ENCODE measurements around the gene PHACTR1.
"Not testable (repeated sequence)": the region's sequence is repeated elsewhere in the genome, so short reads cannot be mapped to it uniquely, and the experiment has no call there.

The PHACTR1 gene

DNA sequence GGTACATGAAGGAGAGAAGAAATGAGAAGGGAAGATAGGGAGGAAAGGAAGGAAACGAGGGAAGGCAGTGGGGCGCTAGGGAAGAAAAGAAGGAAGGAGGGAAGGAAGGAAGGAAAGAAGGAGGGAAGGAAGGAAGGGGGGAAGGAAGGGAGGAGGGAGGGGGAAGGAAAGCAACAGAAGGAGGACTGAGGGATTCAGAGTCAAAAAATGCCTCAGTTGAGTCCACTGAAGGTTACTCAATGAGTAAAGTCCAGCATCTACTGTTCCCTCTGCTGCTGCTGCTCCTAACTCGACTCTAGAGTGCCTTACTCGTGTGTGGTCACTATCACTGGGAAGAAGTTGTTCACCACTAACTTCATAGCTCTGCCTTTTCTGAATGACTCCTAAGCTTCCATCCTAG, 33.8 kb downstream of the PHACTR1 start:
- no peak for DNase-seq

DNA sequence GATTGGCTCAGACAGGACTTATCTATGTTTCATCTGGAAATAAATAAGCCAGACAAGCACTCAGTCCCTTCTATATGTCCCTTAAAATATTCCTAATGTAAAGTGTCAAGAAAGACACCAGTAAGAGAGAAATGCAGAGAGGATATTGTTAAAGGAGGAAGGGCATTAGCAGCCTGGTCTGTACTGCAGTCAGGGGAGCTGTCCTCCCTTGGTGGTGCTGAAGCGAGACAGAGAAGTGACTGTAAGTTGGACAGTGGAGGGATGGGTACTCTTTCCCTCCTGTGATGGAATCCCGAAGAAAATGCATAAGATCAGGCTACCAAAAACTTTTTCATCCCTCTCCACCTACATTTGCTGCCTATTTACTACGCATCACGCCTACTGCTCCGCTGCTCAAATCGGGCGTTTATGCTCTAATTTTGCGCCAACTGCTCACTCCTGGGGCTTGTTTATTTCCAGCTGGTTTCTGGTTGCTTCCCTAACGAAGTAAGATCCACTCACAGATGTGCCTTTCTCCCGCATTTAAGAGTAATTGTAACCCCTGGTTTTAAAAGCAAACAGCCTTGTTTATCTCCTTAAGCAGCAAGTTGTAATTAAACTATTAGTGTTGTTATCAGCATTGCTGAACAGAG, 35.2 kb downstream of the PHACTR1 start:
- DNase-seq = peak in 1 of 6 experiments; percentile 6

DNA sequence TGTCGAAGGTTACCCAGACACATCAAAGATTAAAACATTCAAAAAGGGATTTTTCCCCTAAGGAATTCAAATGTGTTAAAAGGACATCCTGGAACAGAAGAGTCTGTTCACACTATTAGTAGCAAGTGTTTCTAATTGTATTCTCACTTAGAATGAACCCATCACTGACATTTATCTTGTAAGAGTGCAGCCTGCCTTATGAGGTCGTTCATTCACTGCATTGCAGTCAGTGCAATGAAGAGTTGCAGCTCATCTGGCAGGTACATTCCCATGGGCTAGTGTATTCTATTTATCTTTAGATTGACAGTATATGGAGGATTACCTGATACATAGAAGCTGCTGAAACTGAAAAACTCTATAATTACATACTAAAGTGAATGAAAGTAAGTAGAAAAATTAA, 36.5 kb downstream of the PHACTR1 start:
- no peak for DNase-seq

DNA sequence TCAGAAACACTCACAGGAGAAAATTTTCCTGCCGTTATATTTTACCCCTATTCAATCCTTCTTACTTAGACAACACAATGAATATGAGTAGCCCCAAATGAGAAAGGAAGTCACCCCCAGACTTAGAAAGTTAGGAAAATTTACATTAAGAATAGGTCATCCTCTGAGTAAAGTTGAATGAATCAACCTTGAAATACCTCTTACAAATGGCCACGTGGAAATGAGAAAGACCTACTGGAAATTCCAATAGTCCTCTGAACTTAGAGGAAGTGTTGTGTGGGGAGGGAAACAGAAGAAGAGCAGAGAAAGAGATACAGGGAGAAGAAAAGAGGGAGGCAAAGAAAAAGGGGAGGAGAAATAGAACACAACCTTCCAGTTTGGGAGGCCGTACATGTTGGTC, 43.7 kb downstream of the PHACTR1 start:
- no peak for DNase-seq

DNA sequence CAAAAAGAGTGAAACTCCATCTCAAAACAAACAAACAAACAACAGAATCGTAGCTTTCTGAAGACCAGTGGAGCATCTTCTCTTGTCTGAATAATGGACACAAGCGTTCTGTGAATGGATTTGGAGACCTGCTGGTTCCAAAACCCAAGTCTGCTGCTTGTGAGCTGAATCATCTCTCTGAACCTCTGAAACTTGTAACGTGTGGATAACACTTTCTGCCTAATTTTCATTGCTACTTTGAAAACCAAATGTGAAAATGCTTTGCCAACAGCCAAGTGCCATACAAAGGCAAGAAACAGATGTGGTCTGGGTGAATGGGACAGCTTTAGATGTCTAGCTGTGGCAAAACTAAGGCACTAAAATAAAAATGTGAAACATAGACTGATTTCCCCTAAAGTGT, 44.3 kb downstream of the PHACTR1 start:
- no peak for DNase-seq

DNA sequence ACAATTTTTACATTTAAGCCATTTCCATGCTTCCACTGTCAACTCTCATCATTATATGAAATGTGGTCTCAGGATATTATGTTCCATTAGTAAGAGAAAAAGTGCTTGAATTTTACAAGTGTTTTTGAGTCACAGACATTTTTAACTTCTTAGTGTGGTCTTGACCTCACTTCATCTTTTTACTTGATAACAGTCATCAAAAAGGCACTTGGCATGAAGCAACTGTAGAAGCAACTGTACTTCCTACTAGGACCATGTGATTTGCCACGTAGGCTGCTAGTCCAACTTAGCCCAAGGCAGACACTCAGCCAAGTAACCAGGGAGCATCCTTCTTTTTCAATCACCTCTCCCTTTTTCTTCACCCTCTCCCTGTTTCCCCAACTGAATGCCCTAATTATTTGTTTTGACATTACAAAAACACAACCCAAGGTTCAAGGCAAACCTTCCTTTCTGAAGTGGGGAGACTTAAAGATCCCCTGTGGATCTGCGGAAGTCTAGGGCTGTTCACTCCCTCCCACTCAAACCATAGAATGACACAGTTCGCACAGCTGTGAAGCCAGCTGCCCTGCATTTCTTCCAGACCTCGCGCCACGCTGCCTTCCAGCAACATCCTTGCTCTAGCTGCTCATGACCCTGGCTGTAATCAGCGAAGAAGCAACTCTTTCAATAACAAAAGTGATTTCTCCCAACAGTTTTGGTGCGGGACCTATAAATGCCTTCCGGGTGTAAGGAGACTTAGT, 45.0 kb downstream of the PHACTR1 start:
- no peak for DNase-seq

DNA sequence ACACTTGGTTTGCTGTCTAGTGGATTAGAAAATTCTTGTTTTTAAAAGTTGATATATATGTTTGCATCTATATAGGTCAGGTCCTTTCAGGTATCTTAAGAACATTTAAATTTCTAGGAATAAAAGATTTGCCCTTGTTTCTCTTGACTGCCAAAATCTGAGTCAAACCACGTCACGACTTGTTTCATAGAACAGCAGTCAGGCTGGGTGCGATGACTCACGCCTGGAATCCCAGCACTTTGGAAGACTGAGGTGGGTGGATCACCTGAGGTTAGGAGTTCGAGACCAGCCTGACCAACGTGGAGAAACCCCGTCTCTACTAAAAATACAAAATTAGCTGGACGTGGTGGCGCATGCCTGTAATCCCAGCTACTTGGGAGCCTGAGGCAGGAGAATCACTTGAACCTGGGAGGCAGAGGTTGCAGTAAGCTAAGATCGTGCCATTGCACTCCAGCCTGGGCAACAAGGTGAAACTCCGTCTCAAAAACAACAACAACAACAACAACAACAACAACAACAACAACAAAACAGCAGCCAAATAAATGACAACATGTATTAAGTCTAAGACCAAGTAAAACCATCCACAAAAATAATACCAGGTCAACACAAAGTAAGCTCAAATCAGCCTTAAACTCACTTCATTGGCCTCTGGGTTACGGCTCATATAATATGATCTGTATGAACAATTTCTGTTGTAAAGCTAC, 46.3 kb downstream of the PHACTR1 start:
- DNase-seq = not testable (repeated sequence)

DNA sequence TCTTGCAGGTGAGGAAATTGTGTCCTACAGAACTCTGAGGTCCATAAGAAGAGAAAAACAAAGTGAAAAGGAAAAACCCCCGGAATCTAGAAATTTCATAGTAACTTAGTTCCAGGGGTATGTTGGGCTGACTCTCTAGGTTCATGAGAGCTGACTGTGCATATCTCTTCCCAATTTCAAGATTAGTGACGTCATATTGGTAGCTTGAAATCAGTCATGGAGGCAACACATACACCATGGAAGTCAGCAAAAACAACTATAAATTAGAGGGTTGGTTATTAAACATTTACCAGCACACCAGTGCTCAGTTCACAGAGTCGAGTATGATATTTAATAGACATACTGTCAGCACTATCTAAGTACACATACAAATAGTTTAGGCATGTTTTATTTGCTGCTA, 49.8 kb downstream of the PHACTR1 start:
- DNase-seq = no peak

DNA sequence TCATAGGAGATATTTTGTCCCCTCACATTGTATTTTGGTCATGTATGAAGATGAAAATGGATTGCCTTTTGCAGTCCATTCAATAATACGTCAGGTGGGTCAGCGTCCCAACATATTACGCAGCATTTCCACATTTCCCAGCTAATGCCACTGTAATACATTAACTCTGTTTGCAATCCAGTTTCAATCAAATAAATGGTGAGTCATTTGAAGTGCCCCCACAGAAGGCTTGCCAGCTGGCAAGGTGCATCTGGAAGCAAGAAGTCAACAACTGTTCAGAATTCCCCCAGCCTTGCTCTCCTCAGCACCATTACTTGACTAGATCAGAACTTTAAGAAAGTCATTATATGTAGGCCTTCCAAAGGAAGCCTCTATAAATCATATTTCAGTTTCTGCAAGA, 50.4 kb downstream of the PHACTR1 start:
- no peak for DNase-seq

DNA sequence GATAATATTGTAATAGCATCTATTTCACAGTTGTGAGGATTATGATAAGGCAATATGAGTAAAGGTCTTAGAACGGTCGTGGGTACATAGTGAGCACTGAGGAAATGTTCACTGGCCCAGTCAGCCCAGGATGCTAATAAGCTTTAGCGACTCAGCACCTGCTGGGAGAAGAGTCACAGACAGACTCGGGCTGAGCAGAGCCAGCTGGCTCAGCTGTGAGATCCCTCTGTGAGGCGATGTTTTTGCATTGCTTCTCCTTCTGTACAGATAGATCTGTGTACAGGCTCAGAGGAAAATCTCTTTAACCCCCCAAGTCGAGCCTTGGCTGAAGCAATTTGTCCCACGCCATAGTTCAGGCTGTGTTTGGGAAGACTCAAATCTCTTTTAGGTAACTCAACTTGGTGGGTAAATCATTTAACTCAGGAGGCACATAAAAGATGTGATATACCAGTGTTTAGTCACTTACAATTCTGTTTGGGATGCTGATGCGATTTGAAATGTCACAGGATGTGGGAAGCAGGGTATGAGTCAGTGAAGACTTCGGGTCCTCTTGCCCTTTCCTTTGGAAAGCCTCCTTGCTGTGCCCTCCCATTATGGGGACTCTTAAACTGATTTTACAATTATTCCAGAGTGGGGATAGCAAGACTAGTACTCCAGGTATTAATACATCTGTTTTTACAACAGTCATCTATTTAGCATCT, 53.1 kb downstream of the PHACTR1 start:
- DNase-seq = no peak

DNA sequence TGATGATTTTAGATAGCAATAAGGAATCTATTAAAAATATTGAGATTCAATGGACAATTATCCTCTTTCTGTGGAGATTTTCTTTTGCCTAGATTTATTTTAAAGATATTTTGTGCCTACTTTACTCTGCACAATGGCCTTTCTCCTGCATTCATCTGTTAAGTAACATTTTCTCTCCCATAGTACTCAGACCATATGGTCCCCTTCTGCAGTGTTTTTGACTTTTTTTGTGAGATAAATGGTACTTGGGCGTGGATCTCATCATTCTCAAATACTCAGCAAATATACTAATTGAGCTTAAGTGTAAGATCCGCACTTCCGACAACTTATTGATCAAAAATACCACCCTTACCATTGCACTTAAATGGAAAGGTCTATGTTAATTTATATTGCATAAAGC, 55.8 kb downstream of the PHACTR1 start:
- no peak for DNase-seq

DNA sequence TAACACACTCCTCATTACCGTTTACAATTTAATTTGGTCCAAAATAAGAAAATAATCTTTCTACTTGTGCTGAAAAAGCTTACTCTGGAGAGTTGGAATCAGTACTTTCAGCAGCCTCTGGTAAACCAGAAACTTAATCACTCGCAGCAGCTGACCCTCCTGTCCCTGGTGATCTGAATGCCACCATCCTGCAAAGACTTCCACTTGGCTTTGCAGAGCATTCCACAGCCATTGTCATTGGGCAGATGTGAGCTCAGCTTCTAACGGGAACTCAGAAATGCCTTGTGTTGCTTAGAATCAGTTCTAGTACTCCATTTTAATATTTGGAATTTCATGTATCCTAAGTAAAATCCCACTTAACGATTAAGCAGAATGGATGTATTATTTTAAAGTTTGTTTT, 59.7 kb downstream of the PHACTR1 start:
- DNase-seq = no peak

DNA sequence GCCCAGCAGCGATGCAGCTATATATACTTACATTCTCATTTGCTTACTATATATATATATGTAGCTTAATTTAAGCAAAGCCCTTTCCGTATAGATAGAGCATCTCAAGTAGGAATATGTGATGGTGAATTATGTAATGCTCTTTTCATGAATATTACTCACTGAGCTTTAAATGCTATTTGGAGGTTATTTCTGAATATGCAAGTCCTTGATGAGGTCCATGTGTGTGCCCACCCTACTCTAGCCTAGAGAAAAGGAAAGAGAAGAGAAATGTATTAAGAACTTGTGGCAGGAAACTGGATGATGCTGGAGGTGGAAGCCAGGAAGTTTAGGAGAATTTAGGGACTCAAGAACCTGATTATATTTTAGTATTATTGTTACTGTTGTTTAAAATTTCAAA, 63.2 kb downstream of the PHACTR1 start:
- no peak for DNase-seq

DNA sequence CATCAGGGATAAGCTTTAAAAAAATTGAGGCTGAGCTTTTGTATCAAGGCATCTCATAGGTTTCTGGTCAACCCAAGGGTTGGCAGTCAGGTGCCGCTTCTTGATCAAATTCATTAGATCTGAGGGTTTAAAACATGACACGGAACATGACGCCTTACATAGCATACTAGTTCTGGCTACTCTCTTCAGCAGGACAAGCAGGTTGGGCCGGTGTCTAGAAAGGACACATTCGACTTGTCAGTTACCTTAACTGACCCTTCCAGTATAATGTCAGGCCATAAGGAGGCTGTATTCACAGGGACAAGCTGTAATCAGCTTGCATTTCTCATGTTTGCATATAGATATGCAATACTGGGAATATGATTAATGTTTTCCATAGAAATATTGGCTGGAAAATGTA, 65.6 kb downstream of the PHACTR1 start:
- no peak for DNase-seq

DNA sequence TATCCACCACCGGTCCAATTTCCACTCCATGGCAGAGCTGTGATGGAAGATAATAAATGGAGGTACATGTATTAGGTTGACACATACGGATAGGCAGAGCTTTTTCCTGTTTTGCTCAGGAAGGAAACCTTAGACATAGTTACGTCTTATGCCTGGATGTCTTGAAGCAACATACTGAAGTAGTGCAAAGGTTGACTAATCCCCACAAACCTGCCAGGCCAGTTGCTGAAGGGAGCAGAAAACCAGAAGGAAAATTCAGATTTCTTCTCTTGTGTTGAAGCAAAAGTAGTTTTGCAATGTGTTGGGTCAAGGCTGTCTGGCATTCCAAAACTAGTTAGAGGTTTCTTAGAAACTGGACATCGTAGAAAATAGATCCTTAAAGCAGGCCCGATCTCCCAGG, 68.7 kb downstream of the PHACTR1 start:
- no peak for DNase-seq

DNA sequence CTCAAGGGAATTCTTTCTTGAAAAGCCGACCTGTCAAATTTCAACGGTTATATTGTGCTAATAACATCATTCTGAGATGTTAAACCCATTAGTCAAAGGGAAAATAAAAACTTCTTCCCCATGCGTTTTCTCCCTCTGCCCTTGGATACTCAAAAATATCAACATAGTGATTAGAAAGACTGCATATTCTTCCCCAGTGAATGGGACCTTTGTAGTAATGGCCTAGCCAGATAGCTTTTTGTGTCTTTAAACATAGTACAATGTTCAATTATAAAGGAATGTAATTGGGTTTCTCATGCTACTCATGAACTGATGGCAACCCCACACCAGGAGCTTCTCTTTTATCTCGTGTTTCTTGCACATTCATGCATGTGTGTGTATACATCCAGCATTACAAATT, 69.4 kb downstream of the PHACTR1 start:
- DNase-seq = no peak

DNA sequence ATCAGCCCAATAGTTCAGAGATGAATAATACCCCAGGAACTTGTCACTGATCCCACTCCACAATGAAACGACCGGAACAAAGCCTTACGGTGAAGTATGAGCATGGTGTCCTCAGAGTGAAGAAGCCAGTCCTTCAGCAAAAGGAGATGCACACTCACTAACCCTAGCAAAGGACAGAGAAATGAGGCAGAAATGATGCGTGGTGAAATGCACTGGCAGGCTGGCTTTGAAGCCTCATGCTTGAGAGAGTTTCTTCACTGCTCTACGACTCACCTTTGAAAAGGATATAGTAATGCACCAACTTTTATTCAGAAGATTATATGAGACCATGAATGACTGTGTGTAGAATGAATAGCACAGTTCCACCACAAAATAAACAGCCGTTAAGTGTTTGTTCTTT, 74.8 kb downstream of the PHACTR1 start:
- DNase-seq = no peak

DNA sequence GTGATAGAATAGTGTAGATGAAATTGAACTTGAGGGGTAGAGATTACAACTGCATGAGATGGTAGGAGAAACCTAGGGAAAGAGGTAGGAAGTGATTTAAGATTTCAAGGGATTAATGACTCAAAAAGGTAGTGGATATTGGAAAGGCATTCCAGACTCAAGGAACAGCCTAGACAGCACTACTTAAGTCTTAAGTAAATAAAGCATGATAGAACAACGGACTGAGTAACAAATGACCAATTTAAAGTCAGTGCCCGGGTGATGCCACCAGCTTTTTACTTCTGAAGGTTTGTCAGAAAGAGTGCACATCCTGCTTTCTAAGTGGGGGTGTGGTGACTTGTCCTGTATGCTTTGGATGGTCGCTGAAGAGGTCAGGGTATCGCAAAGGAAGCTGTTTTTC, 81.8 kb downstream of the PHACTR1 start:
- DNase-seq = no peak

DNA sequence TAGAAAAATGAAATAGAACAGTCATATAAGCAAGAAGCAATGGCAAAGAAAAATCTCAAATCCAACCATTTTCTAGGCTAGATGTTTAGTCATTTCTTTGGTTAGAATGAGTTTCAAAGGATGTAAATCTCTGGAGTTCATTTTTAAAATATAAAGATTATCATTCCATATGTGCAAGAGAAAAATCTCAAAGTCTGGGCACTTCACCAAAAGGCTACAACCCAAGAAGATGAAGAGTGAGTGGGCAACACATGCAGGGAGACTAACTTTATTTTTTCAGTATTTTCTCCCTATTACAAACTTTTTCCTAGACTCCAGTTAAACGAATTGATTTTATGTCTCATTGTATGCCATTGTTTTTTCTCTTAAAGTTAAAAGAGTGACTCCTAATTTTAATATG, 83.6 kb downstream of the PHACTR1 start:
- no peak for DNase-seq

DNA sequence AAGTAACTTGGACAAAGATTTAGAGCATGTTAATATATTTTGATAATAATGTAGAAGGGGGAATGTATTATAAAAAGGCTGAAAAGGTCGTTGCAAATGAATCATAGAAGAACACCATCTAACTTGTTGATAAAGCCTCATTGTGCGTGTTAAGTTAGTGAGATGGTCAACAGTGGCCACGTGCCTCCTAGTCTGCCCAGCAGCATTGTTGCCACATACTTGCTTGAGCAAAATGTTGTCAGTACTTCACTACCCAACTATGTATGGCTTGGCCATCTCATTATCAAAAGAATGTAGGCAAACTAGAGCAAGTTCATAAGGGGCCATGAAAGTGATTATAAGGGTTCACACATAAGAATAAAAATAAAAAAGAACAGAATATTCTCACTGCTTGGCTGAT, 84.6 kb downstream of the PHACTR1 start:
- DNase-seq = no peak

DNA sequence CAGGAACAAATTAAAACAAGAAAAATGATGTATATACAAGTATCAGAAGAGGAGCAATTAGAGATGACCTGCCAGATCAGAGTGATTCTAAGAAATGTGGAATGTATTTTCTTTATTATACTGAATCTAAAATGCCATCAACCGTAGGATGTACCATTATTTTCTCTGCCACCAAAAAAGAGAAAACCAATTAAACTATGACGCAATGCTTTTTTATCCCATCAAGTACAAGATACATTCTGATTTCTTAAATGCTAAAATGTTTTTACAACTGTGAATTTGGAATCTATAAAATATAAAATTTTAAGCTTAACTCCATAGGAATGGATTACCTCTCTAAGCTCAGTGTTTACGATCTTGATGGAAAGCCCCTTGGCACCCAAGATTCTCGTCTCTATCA, 85.9 kb downstream of the PHACTR1 start:
- no peak for DNase-seq

DNA sequence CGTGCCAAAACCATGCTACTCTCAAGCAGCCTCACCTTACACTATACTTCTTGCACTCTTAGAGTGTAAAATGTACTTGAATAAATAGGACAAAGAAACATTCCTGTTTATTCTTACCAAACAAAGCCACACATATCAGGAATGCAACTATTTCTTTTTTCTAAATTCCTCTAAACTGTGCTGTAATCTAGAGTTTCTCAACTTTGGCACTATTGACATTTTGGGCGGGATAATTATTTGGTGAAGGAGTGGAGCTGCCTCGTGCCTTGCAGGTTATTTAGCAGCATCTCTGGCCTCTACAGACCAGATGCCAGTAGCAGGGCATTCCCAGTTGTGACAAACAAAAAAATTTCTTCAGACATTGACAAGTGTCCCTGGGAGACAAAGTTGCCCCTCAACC, 86.9 kb downstream of the PHACTR1 start:
- no peak for DNase-seq

DNA sequence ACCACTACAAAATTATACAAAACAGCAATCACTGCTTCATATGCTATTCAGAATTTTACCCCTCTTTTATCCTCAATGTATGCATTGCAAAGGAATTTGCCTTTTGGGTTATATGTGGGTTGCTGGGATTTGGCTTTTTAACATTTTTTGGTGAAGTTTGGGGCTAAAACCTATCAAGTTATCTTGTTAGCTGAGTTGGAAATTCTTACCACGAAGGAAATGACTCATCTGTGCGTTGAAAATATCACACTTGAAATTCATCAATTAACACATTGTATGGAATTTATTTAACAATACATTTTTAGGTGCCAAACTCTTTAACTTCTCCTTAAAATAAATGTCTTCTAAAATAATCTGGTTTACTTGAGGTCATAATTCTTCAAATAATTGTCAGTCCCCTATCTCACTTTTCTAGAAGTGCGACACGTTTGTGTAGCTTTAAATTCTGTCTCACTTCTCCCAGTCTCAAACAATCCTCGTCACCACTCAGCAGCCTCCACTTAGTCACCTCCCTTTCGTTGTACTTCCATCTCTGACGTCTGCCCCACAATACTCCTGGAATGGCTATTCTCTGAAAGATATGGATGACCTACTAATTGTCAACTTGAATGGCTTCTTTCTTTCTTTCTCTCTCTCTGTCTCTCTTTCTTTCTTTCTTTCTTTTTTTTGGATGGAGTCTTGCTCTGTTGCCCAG, 88.5 kb downstream of the PHACTR1 start:
- DNase-seq = no peak

Measured in stimulated activated naive CD4-positive, alpha-beta T cell (primary cell).